Mesothelial cell of epicardium (in vitro differentiated cells): Measurements from ENCODE around the gene PHLDB3. TPM values are rescaled to one million over a fixed set of nuclear protein-coding genes. Genes with fewer than 3 reads are reported as not detected.

Experiments used
- DNase-seq, 2 experiments: peaks; one replicate each; pipeline ENCODE4 v3.0.0; 2021; ENCODE audit warnings: low spot score in 2 of 2; ENCODE audit not compliant: unreplicated experiment in 2 of 2
- H3K27ac Mint-ChIP-seq: 2 replicates; pipeline ENCODE4 v1.8.0; 2021; ENCODE audit warnings: mixed read lengths
- H3K27me3 Mint-ChIP-seq: 2 replicates; pipeline ENCODE4 v1.8.0; 2021; ENCODE audit warnings: low read depth, mixed read lengths
- H3K36me3 Mint-ChIP-seq: 2 replicates; pipeline ENCODE4 v1.8.0; 2021; ENCODE audit warnings: mixed read lengths
- H3K4me1 Mint-ChIP-seq: 2 replicates; pipeline ENCODE4 v1.8.0; 2021; ENCODE audit warnings: mixed read lengths
- H3K4me3 Mint-ChIP-seq: 2 replicates; pipeline ENCODE4 v1.8.0; 2021; ENCODE audit warnings: mild to moderate bottlenecking, moderate library complexity, mixed read lengths
- H3K9me3 Mint-ChIP-seq: 2 replicates; pipeline ENCODE4 v1.8.0; 2021; ENCODE audit warnings: mixed read lengths
- CTCF ChIP-seq: fragments of 200-600 bp; sonication (generic); IDR thresholded peaks from one replicate; pipeline ENCODE4 v1.5.0; 2021; ENCODE audit warnings: antibody characterized with exemption; ENCODE audit not compliant: unreplicated experiment
- total RNA-seq: library from RNA; stranded (reverse); gene quantifications from 3 replicates; pipeline ENCODE4 v1.2.1, GENCODE V29; 2021

The PHLDB3 gene
- total RNA-seq, 1 donor from 2014 or later: 31.4 TPM

DNA sequence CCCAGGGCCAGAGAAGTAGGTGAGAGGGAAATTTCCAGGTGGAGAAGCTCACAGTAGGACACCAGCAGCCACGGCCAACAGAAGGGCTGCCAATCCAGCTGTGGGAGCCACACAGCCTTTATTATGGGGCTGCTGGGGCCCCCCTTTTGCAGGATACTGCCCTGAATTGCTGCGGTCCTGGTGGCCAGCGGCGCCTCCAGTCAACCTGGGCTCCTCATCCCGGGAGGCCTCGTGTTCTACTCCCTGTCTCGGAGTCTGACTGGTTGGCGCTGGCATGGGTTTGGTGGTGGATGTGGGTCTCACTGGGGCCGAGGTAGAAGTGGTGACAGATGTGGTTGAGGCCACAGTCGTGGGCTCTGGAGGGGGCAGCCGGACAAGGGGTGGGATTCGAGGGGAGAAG lies 43.2 kb downstream of the PHLDB3 start:
- H3K4me1 Mint-ChIP-seq: peaks cover 5% of the 10 kb centered on the region
- H3K4me3 Mint-ChIP-seq: no peak overlapping the region
- H3K9me3 Mint-ChIP-seq: no peaks in the 10 kb centered on the region
- H3K27me3 Mint-ChIP-seq: peaks cover 38% of the 10 kb centered on the region
- no peak overlapping the region for H3K27ac Mint-ChIP-seq
- no peak for TF ChIP-seq CTCF
- peaks cover 6% of the 10 kb centered on the region for H3K36me3 Mint-ChIP-seq
- no peak for DNase-seq

- no peak for TF ChIP-seq CTCF
- H3K9me3 Mint-ChIP-seq: no peaks in the 10 kb centered on the region
- H3K36me3 Mint-ChIP-seq: peaks cover 6% of the 10 kb centered on the region
- H3K4me1 Mint-ChIP-seq: peaks cover 10% of the 10 kb centered on the region
- DNase-seq: no peak
- H3K27ac Mint-ChIP-seq: no peak overlapping the region
- no peak overlapping the region for H3K4me3 Mint-ChIP-seq
- peaks cover 31% of the 10 kb centered on the region for H3K27me3 Mint-ChIP-seq
These were observed 44.1 kb downstream of the PHLDB3 start for GRCh38 chr19:43460362-43461016.

DNA sequence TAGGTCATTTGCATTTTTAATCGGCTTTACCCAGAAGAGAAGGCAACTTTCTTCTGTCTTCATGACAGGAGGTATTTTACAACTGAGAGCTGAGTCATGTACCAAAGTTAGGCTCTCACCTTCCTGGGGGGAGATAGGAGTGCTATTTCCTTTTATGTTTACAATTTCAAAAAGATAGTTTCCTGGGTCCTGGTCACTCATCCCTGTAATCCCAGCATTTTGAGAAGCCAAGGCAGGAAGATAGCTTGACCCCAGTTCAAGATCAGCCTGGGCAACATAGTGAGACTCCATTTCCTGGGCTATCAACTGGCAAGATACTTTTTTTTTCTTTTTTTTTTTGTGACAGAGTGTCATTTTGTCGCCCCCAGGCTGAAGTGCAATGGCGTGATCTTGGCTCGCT lies 46.7 kb downstream of the PHLDB3 start:
- Mint-ChIP-seq H3K4me3 (no peak overlapping the region), H3K27ac (no peak overlapping the region)
- TF ChIP-seq CTCF: no peak

DNA sequence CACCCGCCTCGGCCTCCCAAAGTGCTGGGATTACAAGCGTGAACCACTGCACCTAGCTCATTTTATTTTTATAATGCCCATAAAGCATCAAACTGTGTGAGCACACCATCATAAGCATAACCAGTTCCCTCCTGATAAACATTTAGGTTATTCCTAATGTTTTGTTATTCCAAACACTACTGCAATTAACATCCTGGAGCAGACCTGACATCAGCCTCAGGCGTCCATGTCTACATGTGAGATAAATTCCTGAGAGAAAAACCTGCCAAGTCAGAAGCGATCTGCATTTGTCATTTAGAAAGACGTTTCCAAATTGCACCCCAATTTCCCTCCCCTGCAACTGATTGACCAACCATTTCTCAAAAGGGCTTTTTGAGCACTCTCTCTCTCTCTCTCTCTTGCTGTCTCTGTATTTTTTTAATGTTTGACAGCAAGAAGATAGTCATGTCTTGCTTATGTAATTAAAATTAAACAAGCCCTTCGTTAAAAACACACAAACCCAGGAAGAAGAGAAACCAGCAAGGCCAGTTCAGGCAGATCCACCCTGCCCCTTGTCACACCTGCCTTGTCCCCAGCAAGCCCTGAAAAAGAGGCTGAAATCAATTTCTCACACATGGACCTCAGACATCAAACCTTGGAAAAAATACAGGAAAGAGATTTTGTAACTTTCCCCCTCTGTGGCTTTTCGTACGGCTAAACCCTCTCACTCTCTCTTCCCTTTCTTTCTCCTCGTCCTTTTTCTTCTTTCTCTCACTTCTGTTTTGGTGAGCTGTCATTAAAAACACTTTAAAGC lies 49.0 kb downstream of the PHLDB3 start:
- Mint-ChIP-seq H3K4me3 (no peak overlapping the region), H3K27me3 (peaks cover 7% of the 10 kb centered on the region), H3K9me3 (peaks cover 7% of the 10 kb centered on the region), H3K36me3 (no peaks in the 10 kb centered on the region), H3K4me1 (peaks cover 9% of the 10 kb centered on the region), H3K27ac (peak overlapping the region; percentile 80)
- TF ChIP-seq CTCF: no peak
- DNase-seq: no peak

More for the DNA sequence above, 46.7 kb downstream of the PHLDB3 start:
- no peak for DNase-seq
- Mint-ChIP-seq H3K36me3 (peaks cover 6% of the 10 kb centered on the region), H3K4me1 (peaks cover 9% of the 10 kb centered on the region), H3K9me3 (no peaks in the 10 kb centered on the region), H3K27me3 (peaks cover 26% of the 10 kb centered on the region)

- Mint-ChIP-seq H3K4me1 (peaks cover 9% of the 10 kb centered on the region), H3K9me3 (peaks cover 7% of the 10 kb centered on the region), H3K27me3 (peaks cover 5% of the 10 kb centered on the region), H3K4me3 (no peak overlapping the region), H3K27ac (no peak overlapping the region), H3K36me3 (no peaks in the 10 kb centered on the region)
- DNase-seq: no peak
- no peak for TF ChIP-seq CTCF
These were observed 50.5 kb downstream of the PHLDB3 start for GRCh38 chr19:43454031-43454430.
